Mucosa of gallbladder (tissue), 1 donor: ENCODE measurements around the gene PLAU. TPM values are rescaled to one million over a fixed set of nuclear protein-coding genes. Genes with fewer than 3 reads are reported as not detected.
A peak's percentile ranks its signal among the peaks of the same experiment; 100 is the strongest.
"Not testable (repeated sequence)": the region's sequence is repeated elsewhere in the genome, so short reads cannot be mapped to it uniquely, and the experiment has no call there.

Experiments
- DNase-seq: peaks from one replicate; pipeline ENCODE4 v3.0.0-alpha.2; 2020; ENCODE audit warnings: low spot score
- total RNA-seq: library from RNA; stranded (reverse); gene quantifications from one replicate; pipeline ENCODE4 v1.2.1, GENCODE V29; 2021
- donor health status: DM: no; HTN: no; CAD: no.

PLAU gene
- total RNA-seq, 1 donor from 2014 or later: 15.5 TPM

DNA sequence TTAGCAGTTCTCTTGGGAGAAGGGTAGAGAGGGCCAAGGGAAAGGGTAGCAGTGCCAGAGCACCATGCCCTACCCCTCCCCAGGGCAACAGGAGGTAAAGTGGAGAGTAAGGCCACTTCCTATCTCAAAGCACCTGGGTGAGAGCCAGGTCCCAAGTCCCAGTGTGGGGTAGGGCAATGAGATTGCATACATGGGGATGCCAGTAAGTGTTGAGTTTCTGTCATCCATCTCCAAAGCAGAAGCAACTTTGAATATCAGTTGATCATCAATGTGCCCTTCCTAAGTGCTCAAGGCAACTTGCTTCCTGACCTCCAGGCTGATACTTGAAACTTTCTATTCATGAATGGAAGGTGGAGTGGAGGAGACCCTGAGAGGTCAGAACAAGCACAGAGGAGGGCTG, 34.4 kb upstream of the PLAU start:
- no peak for DNase-seq

DNA sequence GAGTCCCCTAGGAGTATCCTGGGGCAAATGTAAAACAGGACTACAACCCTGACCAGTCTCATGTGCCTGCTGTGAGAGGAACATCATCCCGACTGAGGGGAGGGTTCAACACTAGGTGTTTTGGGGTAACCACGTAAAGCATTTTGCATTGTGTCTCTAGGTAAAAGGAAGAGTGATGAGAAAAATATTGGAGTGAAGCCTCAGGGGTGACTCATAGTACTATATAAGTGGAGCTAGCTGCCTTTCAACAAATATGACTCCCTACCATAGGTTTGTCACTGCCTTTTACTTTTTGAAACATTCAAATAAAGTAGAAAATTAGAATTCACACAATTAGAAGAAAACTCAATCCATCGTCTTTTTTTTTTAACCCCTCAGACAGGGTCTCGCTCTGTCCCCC, 34.0 kb upstream of the PLAU start:
- no peak for DNase-seq

DNA sequence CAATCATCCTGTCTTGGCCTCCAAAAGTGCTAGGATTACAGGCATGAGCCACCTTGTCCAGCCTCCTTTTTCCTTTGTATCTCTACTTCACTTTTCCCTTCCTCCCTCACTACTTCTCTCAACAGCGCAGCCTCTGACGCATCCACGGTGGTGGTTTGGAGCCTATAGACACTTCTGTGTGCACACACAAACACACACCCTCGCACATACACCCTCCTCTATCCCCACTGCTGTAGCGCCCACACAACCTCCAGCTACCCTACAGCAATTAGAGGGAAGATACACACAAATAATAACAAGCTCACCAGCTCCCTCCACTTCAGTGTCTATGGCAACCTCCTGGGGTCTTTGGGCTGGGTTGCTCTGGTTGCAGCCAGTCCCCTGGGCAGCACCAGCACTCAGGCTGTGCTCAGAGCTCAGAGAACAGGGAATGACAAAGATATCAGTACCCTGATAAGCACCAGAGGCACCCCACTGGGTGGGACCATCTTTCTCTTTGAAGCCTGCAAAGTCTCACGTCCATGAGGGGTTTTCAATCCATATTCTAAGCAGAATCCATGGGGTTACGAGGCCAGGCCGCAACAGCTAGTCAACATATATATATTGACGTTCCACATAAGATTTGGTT, 33.3 kb upstream of the PLAU start:
- DNase-seq: no peak

DNA sequence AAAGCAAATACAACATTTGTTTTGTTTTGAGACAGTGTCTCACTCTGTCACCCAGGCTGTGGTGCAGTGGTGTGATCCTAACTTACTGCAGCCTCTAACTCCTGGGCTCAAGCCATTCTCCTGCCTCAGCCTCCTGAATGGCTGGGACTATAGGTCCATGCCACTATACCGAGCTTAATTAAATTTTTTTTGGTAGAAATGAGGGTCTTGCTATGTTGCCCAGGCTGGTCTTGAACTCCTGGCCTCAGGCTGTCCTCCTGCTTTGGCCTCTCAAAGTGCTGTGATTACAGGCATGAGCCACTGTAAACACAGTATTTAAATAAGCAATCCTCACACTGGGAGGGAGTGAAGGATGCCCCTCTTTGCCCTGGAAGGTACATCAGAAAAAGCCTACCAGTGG, 32.6 kb upstream of the PLAU start:
- DNase-seq: no peak

DNA sequence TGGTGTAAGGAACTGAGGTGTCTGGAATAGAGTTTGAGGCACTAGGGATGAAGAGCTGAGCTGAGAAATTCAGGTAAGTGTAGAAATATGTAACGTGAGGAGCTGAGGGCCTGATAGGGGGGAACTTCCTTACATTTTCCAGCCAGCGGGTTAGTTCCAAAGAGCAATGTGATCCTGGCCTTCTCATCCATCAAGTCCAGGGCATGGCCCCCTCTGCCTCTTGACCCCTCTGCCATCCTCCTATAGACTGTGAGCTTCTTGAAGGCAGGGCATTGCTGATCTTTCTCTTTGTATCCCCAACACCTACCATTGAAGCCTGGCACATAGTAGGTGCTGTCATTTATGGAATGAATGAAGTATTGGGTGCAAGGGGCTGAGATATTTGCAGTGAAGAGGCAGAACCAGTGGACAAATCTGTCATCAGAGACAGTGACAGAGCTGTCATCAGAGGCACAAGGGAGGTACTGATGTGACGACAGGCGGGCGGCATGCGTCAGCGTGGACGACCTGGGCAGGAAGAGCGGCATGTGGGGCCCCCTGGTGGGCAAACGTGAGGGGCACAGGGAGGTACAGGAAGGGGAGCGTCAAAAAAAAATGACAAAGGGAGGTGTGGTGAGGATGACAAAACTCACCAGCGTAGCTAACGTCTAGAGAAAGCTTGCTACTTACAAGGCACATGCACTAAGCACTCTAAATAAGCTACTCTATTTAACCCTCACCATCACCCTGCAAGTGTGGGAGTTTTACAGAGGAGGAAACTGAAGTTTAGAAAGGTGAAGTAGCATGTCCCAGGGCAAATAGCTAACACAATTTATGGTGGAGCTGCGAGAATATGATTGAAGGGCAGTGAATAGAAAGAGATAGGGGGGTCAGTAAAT, 31.4 kb upstream of the PLAU start:
- peak; percentile 91 for DNase-seq

DNA sequence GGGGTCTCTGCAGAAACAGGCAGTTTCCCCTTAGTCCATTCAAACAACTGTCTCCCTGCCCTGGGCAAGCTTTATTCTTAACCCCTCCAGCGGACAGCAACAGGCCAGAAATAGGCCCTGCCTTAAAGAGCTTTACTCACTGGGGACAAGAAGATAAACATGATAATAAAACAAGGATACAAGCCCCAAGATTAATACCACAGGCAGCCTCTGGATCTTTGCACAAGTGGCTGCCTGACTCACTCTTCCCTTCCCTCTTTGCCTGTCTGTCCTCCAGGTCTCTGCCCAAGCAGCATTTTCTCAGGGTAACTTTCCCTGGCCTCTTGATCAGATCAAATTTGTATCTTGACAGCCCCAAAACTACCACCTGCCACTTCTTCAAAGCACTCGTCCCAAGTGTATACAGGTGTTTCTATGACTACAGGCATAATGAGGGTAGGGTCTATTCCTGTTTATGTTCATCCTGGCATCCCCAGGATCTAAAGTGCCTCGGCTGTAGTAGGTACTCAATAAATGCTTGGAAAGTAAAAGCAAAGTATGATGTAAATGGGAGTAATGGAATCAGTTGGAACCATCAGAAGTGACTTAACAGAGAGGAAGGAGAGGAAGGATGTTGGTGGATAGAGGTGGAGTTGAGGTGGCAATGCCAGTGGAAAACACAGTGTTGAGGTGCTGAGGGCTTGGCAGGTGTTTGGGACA, 29.6 kb upstream of the PLAU start:
- no peak for DNase-seq

DNA sequence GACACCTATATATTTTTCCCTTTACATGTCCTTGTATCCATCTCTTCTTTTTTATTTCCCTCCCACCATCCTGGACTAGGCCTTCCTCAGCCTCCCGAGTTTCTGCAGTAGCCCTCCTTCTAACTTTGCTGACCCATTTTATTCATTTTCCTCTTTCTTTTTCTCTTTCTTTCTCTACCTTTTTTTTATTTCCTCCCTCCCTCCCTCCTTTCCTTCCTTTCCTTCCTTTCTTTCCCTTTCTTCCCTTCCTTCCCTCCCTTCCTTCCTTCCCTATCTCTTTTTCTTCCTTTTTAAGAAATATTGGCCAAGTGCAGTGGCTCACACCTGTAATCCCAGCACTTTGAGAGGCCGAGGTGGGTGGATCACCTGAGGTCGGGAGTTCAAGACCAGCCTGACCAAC, 26.9 kb upstream of the PLAU start:
- DNase-seq: no peak

DNA sequence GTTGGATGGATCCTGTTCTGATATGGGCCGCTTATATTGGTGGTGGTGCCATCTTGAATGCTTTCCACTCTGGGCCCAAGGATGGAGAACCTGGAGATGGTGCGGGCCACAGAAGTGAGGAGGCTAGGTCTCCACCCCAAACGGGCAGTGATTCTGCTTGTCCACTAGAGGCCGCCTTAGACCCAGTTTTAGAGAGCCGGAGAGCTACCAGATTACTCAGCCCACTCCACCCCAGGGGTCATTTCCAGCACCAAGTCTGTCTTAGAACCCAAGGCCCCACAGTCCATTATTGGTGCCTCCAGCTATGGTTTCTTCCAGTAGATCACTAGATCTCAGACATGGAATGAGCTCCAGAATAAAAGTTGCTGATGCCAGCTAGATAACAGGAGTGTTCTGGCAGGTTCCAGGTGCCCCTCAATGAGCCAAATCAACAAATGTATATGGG, 24.8 kb upstream of the PLAU start:
- DNase-seq: peak; percentile 74

DNA sequence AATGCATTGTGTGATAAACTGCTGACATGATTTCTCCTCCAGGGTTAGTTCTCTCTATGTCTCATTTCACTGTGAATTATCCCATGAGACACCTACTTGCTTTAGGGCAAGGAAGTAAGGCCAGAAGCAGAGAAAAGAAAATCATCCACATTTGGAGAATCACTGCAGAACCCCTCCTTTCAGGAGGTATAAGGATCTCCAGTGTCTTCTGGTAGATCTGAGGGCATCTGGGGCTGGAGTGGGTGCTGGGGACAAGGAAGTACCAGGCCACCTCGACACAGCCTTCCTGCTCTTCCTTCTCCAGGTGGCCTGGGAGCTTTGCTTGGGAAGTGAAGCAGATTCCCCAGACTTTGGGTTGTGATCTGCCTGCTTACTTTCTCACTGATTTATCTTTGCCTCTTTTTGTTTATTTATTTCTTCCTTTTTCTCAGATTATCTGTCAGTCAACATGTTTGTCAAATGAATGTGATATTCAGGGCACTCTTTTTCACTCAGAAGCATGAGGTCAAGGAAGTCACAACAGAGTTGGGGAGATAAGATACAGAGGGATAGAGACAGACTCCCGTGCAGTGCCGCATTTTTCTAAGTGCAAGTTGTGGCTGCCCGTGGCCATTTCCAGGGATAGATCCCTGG, 24.2 kb upstream of the PLAU start:
- DNase-seq: no peak

DNA sequence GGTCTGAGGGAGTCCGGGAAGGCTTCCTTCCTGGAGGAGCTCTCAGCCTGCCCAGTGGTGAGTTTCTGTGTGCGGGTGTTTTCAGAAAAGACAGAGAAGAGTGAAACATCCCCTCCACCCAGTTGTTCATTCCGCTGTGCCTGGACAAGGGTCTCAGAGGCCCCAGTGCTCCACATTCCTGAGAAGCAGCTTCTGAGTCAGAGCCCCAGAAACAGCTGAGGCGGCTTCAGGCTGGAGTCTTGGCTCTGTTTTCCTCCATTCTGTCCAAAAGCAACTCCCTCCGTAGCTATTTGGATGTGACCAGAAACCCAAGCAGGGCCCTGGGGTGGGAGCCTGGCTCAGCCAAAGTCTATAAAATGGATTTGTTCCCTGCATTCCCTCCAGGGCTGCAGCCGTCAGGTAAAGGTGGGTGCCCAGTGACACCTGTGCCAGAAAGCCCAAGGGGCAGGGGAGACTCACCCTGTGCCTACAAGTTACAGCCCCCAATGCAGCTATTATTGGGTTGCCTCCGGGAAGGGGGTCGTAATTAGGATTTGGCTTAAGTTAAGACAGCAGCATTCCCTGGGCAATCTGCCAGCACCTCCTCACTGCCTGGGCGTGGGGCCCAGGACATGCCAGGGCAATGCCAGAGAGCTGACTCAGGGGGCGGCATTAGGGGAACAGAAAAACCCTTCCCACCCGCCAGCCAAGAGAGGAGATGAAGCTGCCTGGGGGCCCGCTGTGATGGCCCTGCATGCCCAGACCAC, 23.5 kb upstream of the PLAU start:
- peak; percentile 77 for DNase-seq

DNA sequence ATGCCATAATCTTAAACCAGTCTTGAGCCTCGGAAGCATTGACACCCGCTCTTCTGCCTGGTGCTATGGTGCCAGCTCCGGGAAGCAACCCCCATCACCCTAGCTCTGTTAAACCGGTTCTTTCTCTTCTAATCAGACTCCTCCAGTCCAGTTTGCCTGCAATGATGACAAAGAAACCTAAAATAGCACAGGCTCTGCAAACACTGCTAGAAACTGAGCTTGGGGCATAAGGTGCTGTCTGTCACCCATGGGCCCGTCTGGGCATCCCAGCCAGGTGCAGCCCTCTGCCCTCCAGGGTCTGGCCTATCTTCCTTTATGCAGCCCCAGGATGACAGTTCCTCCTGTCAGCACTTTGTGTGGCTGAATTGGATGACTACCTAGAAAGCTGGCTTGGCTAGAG, 22.4 kb upstream of the PLAU start:
- DNase-seq: no peak

DNA sequence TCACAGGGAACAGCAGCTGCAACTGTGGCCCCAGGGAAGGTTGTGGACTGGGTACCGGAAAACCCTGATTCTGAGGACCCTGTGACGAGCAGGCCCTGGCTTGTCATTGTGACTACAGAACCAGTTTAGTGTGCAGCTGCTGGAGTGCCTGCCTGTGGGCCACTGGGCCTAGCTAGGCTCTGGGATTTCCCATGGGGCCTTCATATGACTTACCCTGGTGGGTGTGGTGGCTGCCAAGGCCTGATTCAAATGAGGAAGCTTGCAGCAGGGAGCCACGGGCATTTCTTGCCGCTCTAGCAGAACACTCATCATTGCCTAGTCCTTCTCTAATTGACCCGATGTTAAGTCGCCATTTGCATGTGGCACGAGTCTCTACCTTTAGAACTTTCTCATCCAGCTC, 21.9 kb upstream of the PLAU start:
- DNase-seq: no peak

DNA sequence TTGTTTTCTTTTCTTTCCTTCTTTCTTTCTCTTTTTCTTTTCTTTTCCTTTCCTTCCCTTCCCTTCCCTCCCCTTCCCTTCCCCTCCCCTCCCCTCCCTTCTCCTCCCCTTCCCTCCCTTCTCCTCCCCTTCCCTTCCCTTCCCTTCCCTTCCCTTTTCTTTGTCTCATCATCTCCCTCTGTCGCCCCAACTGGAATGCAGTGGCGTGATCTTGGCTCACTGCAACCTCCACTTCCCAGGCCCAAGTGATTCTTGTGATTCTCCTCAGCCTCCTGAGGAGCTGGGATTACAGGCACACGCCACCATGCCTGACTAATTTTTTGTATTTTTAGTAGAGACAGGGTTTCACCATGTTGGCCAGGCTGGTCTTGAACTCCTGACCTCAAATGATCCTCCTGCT, 21.5 kb upstream of the PLAU start:
- not testable (repeated sequence) for DNase-seq

DNA sequence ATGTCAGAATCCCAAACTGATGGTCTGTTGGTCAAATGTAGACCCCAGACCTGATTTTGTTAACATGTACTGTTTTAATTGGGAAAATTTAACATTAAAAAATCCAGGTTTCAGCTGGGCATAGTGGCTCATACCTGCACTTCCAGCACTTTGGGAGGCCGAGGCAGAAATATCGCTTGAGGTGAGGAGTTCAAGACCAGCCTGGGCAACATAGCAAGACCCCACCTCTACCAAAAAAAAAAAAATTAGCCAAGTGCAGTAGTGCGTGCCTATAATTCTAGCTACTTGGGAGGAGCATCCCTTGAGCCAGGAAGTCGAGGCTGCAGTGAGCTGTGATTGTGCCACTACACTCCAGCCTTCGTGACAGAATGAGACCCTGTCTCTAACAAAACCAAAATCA, 20.7 kb upstream of the PLAU start:
- DNase-seq: no peak

DNA sequence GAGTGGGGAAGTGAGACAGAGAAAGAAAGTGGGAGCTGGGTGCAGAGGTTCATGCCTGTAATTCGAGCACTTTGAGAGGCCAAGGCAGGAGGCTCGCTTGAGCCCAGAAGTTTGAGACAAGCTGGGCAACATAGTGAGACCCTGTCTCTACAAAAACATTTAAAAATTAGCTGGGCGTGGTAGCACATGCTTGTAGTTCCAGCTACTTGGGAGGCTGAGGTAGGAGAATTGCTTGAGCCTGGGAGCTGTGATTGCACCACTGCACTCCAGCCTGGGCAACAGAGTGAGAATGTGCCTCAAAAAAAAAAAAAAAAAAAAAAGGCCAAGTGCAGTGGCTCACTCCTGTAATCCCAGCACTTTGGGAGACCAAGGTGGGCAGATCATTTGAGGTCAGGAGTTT, 20.1 kb upstream of the PLAU start:
- not testable (repeated sequence) for DNase-seq

DNA sequence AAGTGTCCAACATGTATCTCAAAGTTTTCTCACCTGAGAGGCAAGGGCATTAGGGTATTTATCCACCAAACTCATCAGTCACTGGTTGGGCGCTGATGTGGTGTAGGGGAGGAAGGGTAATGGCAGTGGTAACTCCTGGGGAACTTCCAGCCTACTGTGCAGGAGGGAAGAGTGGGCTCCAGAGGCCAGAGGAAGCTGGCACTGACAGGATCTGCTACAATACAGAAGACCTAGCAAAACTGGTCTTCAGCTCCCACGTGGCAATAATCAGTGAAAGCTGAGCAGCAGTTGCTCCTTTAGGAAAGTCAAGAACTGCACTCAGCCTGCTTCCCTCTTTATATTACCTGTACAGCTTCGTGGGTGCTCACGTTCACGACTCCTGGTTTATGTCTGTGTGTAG, 19.4 kb upstream of the PLAU start:
- no peak for DNase-seq

DNA sequence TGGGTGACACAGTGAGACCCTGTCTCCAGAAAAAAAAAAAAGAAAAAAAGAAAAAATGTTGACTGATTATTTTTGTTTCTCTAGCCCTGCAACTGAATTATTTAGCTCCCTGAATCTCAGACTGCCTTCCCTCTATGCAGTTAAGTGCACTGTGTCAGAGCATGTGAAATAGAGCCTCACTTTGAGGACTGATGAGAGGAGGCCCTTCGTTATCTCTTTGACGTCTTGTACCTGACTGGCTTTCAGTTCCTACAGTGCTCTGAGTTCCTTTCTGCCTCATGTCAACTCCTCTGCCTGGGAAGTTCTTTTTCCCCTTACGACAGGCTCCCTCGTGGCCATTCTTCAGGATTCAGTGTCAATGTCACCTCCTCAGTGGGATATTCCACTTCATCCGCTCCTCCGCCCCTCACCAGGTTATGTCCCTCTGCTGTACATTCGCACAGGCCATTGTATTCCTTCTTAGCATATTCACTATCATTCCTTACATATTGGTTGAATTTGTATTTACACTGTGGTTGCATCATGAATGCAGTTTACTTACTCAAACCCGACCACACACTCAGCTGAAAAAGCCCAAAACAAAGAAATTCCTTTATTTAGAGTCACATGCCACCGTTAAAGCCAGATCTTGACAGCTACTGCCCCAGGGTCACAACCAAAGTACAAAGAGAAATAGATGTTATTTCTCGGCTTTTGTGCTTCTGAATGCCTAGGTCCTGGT, 18.5 kb upstream of the PLAU start:
- DNase-seq: no peak

DNA sequence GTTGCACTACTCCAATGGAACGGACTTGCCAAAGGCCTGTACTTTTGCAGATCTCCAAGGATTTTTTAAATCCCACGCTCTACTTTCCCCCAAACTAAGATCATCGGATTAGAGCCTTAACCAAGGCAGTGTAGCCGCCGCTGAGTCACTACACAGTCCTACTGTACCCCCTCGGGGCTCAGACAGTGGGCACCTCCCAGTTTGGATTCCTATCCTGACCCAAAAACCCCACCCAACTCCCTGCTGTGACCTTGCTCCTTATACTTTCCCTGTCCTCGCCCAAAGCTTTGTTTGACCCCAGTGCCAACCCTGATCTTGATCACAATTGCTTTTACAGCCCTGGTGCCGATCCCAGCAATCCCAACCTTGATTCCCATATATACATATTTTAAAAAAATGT, 17.5 kb upstream of the PLAU start:
- no peak for DNase-seq

DNA sequence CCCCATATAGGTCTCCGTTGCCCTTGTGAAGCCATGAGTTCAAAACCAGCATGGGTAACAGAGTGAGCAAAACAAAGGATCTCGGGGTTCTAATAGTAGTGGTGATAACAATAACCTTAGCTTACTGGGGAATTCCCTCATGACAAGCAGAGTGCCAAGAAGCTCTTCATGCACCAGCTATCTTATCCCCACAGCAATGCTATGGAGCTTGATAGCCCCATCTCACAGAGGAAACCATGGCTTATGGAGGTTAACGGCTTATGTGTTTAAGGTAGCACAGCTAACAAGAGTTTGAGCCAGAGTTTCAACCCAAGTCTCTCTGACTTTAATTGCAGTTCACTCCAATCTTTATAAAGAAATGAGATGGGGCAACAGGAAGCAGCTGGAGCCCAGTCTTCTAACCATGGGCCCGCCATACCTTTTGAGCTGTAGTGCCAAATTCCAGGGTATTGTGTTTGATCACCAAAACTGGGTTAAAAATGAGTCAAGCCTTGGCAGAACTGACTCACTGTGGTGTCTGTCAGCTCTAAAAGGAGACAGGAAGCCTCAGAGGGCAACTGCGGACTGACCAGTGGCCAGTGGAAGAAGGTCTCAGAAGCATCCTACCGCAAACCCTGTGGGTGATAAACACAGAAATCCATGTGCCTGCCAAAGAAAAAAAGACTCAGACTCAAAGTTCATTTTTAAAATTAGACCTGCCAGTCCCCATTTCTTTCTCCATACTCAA, 16.5 kb upstream of the PLAU start:
- DNase-seq: no peak

DNA sequence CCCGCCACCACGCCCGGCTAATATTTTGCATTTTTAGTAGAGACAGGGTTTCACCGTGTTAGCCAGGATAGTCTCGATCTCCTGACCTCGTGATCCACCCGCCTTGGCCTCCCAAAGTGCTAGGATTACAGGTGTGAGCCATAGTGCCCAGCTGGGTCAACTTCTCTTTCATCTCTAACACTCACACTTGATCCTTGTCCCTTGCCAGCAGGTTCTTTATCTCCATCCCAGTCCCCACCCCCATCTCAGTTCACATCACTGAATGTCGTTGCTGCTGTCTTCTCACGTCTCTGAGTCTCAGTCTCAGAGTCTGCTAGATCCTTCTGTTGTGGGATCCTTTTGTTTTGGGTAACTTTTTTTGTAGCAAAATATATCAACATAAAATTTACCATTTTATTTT, 15.6 kb upstream of the PLAU start:
- DNase-seq: not testable (repeated sequence)
